ENCODE results near the gene C20orf96. TPM values are rescaled to one million over a fixed set of nuclear protein-coding genes. Genes with fewer than 3 reads are reported as not detected.

C20orf96 gene
- polyA plus RNA-seq, 1 donor from 2014 or later = 10.9 TPM

- H3K27me3 ChIP-seq (ENCODE audit: insufficient read depth, low read depth, low read length) = no peaks in the 10 kb centered on the region
- no peaks in the 10 kb centered on the region for H3K36me3 ChIP-seq (ENCODE audit: insufficient read depth, low read length)
- H3K9me3 ChIP-seq (ENCODE audit: low read length) = no peaks in the 10 kb centered on the region
- H3K4me2 ChIP-seq (ENCODE audit: low read length) = no peak overlapping the region
- no peak overlapping the region for H3K4me3 ChIP-seq (ENCODE audit: low read length)
- no peak overlapping the region for H3K27ac ChIP-seq (ENCODE audit: low read length)
- no peaks in the 10 kb centered on the region for H3F3A ChIP-seq (ENCODE audit: insufficient read depth, low read length, poor library complexity, severe bottlenecking)
- TF ChIP-seq TAF1 (IDR thresholded peaks at IDR 0.05; ENCODE audit: low read depth) (no peak), EP300 (conservative IDR thresholded peaks at IDR 0.05; ENCODE audit: poor library complexity, severe bottlenecking) (no peak)
- no peaks in the 10 kb centered on the region for H3K9me2 ChIP-seq (ENCODE audit: insufficient read depth, low read length)
- no peaks in the 10 kb centered on the region for H3K79me2 ChIP-seq (replicated peaks; ENCODE audit: insufficient read depth, low read length)
- H4K20me1 ChIP-seq (ENCODE audit: insufficient read depth) = no peaks in the 10 kb centered on the region
- H2AFZ ChIP-seq (ENCODE audit: low read depth, low read length) = no peak overlapping the region
- no peak overlapping the region for H3K9ac ChIP-seq (ENCODE audit: low read length)
These were observed 37.7 kb downstream of the C20orf96 start for GRCh38 chr20:252801-253200.

- Histone ChIP-seq H3K27me3 (ENCODE audit: insufficient read depth, low read depth, low read length) (no peaks in the 10 kb centered on the region), H3K4me2 (ENCODE audit: low read length) (no peak overlapping the region), H3K9me2 (ENCODE audit: insufficient read depth, low read length) (no peaks in the 10 kb centered on the region), H3K79me2 (replicated peaks; ENCODE audit: insufficient read depth, low read length) (no peaks in the 10 kb centered on the region), H3K4me3 (ENCODE audit: low read length) (no peak overlapping the region), H3K36me3 (ENCODE audit: insufficient read depth, low read length) (no peaks in the 10 kb centered on the region), H3F3A (ENCODE audit: insufficient read depth, low read length, poor library complexity, severe bottlenecking) (no peaks in the 10 kb centered on the region), H3K9me3 (ENCODE audit: low read length) (no peaks in the 10 kb centered on the region), H4K20me1 (ENCODE audit: insufficient read depth) (no peaks in the 10 kb centered on the region), H2AFZ (ENCODE audit: low read depth, low read length) (no peak overlapping the region), H3K9ac (ENCODE audit: low read length) (no peak overlapping the region), H3K27ac (ENCODE audit: low read length) (no peak overlapping the region)
- no peak for TF ChIP-seq RAD21 (conservative IDR thresholded peaks at IDR 0.05)
- TF ChIP-seq CTCF (IDR thresholded peaks at IDR 0.05; ENCODE audit: poor library complexity, severe bottlenecking) = no peak
- TF ChIP-seq MXI1 (conservative IDR thresholded peaks at IDR 0.05; ENCODE audit: poor library complexity, severe bottlenecking) = no peak
- no peak for TF ChIP-seq TAF1 (IDR thresholded peaks at IDR 0.05; ENCODE audit: low read depth)
- TF ChIP-seq EZH2 (IDR thresholded peaks at IDR 0.05; ENCODE audit: borderline replicate concordance, insufficient read depth, low read length, poor library complexity, severe bottlenecking) = no peak
- TF ChIP-seq POLR2AphosphoS5 (IDR thresholded peaks at IDR 0.05) = no peak
- TF ChIP-seq EP300 (conservative IDR thresholded peaks at IDR 0.05; ENCODE audit: poor library complexity, severe bottlenecking) = no peak
- TF ChIP-seq SMC3 (conservative IDR thresholded peaks at IDR 0.05; ENCODE audit: poor library complexity) = no peak
- no peak for TF ChIP-seq REST (IDR thresholded peaks at IDR 0.05; ENCODE audit: borderline replicate concordance)
These were observed 39.2 kb downstream of the C20orf96 start for GRCh38 chr20:251354-251753.

- no peaks in the 10 kb centered on the region for H4K20me1 ChIP-seq (ENCODE audit: insufficient read depth)
- H3K4me2 ChIP-seq (ENCODE audit: low read length) = no peak overlapping the region
- H3K27me3 ChIP-seq (ENCODE audit: insufficient read depth, low read depth, low read length) = peaks cover 9% of the 10 kb centered on the region
- H3K27ac ChIP-seq (ENCODE audit: low read length) = no peak overlapping the region
- no peaks in the 10 kb centered on the region for H3F3A ChIP-seq (ENCODE audit: insufficient read depth, low read length, poor library complexity, severe bottlenecking)
- TF ChIP-seq POLR2AphosphoS5 (IDR thresholded peaks at IDR 0.05) = no peak
- no peak for TF ChIP-seq REST (IDR thresholded peaks at IDR 0.05; ENCODE audit: borderline replicate concordance)
- TF ChIP-seq RAD21 (conservative IDR thresholded peaks at IDR 0.05) = no peak
- TF ChIP-seq EP300 (conservative IDR thresholded peaks at IDR 0.05; ENCODE audit: poor library complexity, severe bottlenecking) = no peak
- no peak for TF ChIP-seq MXI1 (conservative IDR thresholded peaks at IDR 0.05; ENCODE audit: poor library complexity, severe bottlenecking)
- no peak for TF ChIP-seq SMC3 (conservative IDR thresholded peaks at IDR 0.05; ENCODE audit: poor library complexity)
- no peak for TF ChIP-seq EZH2 (IDR thresholded peaks at IDR 0.05; ENCODE audit: borderline replicate concordance, insufficient read depth, low read length, poor library complexity, severe bottlenecking)
- TF ChIP-seq TAF1 (IDR thresholded peaks at IDR 0.05; ENCODE audit: low read depth) = no peak
- no peak for TF ChIP-seq CTCF (IDR thresholded peaks at IDR 0.05; ENCODE audit: poor library complexity, severe bottlenecking)
- no peaks in the 10 kb centered on the region for H3K36me3 ChIP-seq (ENCODE audit: insufficient read depth, low read length)
- H3K79me2 ChIP-seq (replicated peaks; ENCODE audit: insufficient read depth, low read length) = no peaks in the 10 kb centered on the region
- no peak overlapping the region for H3K4me3 ChIP-seq (ENCODE audit: low read length)
- no peaks in the 10 kb centered on the region for H3K9me2 ChIP-seq (ENCODE audit: insufficient read depth, low read length)
- H3K9ac ChIP-seq (ENCODE audit: low read length) = no peak overlapping the region
- no peaks in the 10 kb centered on the region for H3K9me3 ChIP-seq (ENCODE audit: low read length)
- no peak overlapping the region for H2AFZ ChIP-seq (ENCODE audit: low read depth, low read length)
These were observed 47.6 kb downstream of the C20orf96 start for GRCh38 chr20:242905-243304.

All from neural cell (in vitro differentiated cells).